ENCODE data around the gene SPTBN2. TPM values are rescaled to one million over a fixed set of nuclear protein-coding genes. Genes with fewer than 3 reads are reported as not detected.
"Not testable (repeated sequence)": the region's sequence is repeated elsewhere in the genome, so short reads cannot be mapped to it uniquely, and the experiment has no call there.

Gene SPTBN2
- total RNA-seq, 4 donors from 2014 or later: 1.6 to 14.4 (median 8.6) TPM

DNA sequence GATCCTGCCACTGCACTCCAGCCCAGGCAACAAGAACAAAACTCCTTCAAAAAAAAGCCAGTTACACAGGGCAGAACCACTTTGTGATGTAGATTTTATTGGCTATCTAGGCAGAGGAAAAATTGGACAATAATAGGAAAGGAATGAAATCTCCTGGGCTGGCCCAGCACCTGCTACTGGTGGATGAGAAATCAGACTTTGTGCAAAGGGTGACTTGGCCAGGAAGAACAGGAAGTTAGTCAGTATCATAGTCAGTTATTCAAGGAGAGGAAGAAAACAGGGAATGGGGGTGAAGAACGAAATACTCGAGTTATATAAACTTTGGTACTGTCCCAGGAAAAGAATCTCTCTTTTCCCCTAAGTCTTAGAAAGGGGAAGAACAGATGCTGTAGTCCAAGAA is 11.0 kb upstream of the SPTBN2 start:
- TF ChIP-seq, protein P1, sequence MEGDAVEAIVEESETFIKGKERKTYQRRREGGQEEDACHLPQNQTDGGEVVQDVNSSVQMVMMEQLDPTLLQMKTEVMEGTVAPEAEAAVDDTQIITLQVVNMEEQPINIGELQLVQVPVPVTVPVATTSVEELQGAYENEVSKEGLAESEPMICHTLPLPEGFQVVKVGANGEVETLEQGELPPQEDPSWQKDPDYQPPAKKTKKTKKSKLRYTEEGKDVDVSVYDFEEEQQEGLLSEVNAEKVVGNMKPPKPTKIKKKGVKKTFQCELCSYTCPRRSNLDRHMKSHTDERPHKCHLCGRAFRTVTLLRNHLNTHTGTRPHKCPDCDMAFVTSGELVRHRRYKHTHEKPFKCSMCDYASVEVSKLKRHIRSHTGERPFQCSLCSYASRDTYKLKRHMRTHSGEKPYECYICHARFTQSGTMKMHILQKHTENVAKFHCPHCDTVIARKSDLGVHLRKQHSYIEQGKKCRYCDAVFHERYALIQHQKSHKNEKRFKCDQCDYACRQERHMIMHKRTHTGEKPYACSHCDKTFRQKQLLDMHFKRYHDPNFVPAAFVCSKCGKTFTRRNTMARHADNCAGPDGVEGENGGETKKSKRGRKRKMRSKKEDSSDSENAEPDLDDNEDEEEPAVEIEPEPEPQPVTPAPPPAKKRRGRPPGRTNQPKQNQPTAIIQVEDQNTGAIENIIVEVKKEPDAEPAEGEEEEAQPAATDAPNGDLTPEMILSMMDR (IDR thresholded peaks at IDR 0.05): no peak
- no peak for ATAC-seq (ENCODE audit: low FRiP score)

DNA sequence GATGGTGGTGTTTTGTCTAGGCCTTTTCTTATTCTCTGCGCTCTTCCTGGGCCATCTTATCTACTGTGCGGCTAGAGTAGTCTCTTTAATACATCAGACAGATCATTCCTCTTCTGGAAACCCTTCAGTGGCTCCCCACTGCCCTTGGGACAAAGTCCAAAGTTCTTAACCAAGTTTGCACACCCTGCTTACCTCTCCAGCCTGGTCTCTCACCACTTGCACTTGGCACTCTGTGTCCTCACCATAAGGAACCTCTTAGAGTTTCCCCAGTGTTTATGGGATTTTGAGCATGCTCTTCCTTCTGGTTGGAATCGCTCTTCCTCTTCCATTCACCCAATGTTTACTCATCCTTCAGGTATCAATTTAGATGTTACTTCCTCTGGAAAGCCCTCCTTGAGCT is 5.2 kb upstream of the SPTBN2 start:
- ATAC-seq (ENCODE audit: low FRiP score) (no peak), DNase-seq (ENCODE audit: low spot score) (no peak)
- TF ChIP-seq, protein P1 (IDR thresholded peaks at IDR 0.05): no peak

More for the DNA sequence above, 11.0 kb upstream of the SPTBN2 start:
- no peak for DNase-seq (ENCODE audit: low spot score)

DNA sequence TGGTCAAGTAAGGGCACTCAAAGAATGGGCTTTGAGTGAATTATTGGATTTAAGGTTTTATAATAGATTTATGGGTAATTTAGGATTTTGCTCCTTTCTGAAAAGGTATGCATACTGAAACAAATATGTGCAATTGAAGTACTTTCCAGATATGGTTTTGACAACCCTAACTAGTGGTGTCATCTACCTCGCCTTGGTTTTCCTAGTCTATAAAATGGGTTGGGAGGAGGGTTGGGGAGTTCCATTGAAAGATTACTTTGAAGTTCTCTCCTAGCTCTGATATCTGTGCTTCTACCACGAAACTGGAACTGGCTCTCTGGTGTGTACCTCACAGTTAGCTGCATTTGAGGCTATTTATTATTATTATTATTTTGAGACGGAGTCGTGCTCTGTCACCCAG is 431 bp upstream of the SPTBN2 start:
- DNase-seq (ENCODE audit: low spot score) (no peak), ATAC-seq (ENCODE audit: low FRiP score) (no peak)
- TF ChIP-seq, protein P1 (IDR thresholded peaks at IDR 0.05): no peak

DNA sequence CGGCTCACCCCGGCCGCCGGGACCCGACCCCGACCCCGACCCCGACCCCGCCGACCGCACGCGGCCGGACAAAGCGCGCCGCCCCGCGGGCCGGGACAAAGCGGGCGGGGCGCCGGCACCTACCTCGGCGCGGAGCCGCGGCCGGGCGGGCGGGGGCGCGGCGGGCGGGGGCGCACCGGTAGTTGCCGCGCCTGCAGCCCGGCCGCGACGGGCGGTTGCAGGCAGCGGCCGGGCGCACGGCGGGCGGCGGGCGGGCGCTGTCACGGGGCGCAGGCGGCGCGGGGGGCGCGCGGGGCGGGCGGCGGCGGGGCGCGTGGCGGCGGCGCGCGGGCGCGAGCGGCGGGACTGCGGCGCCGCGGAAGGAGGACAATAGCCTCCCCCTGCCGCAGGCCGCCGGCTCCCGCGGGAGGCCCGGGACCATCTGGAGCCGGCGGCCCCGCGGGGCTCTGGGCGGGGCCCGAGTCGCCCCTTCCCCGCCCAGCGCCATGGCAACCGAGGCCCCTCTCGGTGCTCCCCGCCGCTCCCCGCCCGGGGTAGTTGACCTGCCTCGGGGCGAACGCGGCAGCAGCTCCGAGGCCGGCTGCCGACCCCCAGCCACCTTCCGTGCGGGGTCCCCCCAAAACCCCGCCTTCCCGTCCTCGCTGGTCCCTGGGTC is 851 bp downstream of the SPTBN2 start:
- ATAC-seq (ENCODE audit: low FRiP score): peak; percentile 26

DNA sequence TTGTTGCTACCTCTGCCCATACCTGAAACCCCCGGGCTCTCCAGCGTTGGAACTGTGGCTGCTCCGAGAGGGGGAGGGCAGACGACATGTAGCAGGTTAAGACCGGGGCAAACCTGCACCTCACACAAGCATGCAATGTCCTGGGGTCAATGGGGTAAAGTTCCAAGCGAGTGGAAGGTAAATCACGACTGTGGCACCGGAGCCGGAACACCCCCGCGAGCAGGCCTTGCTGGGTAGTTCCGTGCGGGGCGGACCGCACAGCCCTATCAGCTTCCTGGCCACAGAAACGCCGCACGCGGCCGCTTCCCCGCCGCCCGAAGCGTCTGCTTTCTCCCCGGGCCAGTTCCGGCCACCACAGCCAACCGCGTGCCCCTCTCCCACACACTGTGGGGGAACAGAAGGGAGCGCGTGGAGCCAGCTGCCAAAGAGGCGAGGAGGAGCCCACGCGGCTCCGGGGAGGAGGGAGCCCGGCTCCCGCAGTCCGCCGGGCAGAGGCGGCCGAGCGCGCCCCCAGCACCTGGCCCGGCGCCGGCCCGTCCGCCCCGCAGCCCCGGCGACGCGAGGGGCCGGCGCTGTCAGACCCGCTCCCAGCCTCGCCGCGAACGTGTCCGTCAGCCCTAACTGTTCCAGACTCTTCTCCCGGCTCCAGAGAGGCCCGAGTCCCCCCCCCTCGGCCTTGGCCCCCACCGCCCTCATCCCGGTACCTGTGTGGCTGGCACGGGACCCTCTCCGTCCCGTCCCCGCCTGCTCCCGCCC is 1.6 kb downstream of the SPTBN2 start:
- DNase-seq (ENCODE audit: low spot score) (no peak), ATAC-seq (ENCODE audit: low FRiP score) (peak; percentile 64)
- TF ChIP-seq, protein P1 (IDR thresholded peaks at IDR 0.05): no peak

More for the DNA sequence above, 851 bp downstream of the SPTBN2 start:
- DNase-seq (ENCODE audit: low spot score): no peak
- TF ChIP-seq, protein P1 (IDR thresholded peaks at IDR 0.05): no peak

DNA sequence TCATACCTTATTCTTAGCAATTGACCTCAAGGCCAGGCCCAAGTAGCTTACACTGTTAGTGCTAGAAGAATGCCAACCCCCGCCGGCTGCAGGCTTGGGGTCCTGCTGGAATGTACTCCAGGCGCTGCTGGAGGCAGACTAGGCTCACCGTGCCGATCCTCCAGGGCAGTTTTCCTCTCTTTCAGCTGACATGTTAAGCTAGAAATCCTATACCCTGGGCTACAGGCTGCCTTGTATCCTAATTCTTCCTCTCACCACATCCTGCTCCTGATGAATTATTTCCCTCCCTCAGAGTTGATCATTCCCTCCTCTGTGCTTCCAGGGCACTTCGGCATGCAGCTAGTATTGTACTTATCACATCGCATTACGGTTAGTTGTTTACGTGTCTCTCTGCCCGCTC is 3.4 kb downstream of the SPTBN2 start:
- ATAC-seq (ENCODE audit: low FRiP score) (no peak), DNase-seq (ENCODE audit: low spot score) (no peak)
- TF ChIP-seq, protein P1 (IDR thresholded peaks at IDR 0.05): no peak

DNA sequence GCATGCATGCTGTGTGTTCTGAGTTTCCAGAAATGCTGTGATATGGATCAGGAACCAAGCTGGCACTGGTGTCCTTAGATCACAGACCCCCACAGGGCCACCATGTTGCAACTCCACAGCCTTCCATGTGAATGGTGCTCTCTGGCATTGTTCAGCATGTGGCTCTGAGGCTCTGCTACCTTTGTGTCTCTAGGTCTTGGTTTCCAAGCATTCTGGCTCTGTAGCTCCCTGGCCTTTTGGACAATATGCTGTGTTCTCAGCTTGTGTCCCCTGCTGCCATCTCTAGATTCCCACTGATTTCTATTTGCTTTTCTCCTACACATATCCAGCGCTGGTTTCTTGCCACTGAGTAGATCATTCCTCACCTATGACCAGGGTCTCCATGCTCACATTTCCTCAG is 3.9 kb downstream of the SPTBN2 start:
- TF ChIP-seq, protein P1 (IDR thresholded peaks at IDR 0.05): no peak
- ATAC-seq (ENCODE audit: low FRiP score): no peak
- DNase-seq (ENCODE audit: low spot score): no peak

DNA sequence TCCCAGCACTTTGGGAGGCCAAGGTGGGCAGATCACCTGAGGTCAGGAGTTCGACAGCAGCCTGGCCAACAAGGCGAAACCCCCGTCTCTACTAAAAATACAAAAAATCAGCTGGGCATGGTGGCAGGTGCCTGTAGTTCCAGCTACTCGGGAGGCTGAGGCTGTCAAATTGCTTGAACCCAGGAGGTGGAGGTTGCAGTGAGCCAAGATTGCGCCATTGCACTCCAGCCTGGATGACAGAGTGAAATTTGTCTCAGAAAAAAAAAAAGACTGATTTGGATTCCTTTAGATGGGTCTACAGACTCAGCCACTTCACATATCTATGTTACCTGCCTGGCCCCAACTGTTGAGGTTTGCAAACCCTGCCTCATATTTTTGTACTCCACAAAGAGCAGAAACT is 4.8 kb downstream of the SPTBN2 start:
- ATAC-seq (ENCODE audit: low FRiP score); DNase-seq (ENCODE audit: low spot score): not testable (repeated sequence)

All from omental fat pad (tissue), 4 donors.